Activated B cell treated with CpG ODN at 0.5 μM for 24 hours (primary cell): ENCODE results near the gene LGR6. TPM values are rescaled to one million over a fixed set of nuclear protein-coding genes. Genes with fewer than 3 reads are reported as not detected.

ENCODE experiments used
- ATAC-seq: fragments of 200-7000 bp; cut with Tn5 transposase; one replicate; pipeline ENCODE4 v1.10.0; 2021; ENCODE audit warnings: low read depth, mild to moderate bottlenecking, moderate library complexity
- CTCF ChIA-PET: fragments of 350-600 bp; sonication (Branson Sonifier 250); formaldehyde crosslinking; loops from one replicate; lab custom pipeline; 2021; ENCODE audit warnings: antibody characterized with exemption; lab: Charles Lee
- POLR2A ChIA-PET: fragments of 350-600 bp; sonication (Branson Sonifier 250); formaldehyde crosslinking; loops from one replicate; lab custom pipeline; 2021; ENCODE audit warnings: antibody characterized with exemption; lab: Charles Lee
- DNase-seq: peaks from one replicate; pipeline ENCODE4 v3.0.0; 2022
- H3K27ac Mint-ChIP-seq: one replicate; pipeline ENCODE4 v1.8.0; 2020; ENCODE audit warnings: mixed read lengths
- H3K27me3 Mint-ChIP-seq: one replicate; pipeline ENCODE4 v1.8.0; 2021; ENCODE audit warnings: mixed read lengths
- H3K36me3 Mint-ChIP-seq: one replicate; pipeline ENCODE4 v1.8.0; 2021; ENCODE audit warnings: low read depth, mixed read lengths
- H3K4me1 Mint-ChIP-seq: one replicate; pipeline ENCODE4 v1.8.0; 2021; ENCODE audit warnings: mixed read lengths
- H3K4me3 Mint-ChIP-seq: one replicate; pipeline ENCODE4 v1.8.0; 2020; ENCODE audit warnings: mild to moderate bottlenecking, mixed read lengths
- H3K9me3 Mint-ChIP-seq: one replicate; pipeline ENCODE4 v1.8.0; 2020; ENCODE audit warnings: mixed read lengths
- intact Hi-C: fragments of 100-400 bp; cut with micrococcal nuclease; formaldehyde crosslinking; loops from one replicate; pipeline ENCODE4 v1.15.1; 2024
- total RNA-seq: library from RNA; stranded (reverse); gene quantifications from 2 replicates; pipeline ENCODE4 v1.2.3, GENCODE V29; 2022
- TF ChIP-seq, protein P1 (sequence below): fragments of 200-600 bp; IDR thresholded peaks from one replicate; pipeline ENCODE4 v1.8.0; 2022; ENCODE audit warnings: antibody characterized with exemption, mild to moderate bottlenecking

Gene LGR6
- total RNA-seq, 1 donor from 2014 or later, result not detected

DNA sequence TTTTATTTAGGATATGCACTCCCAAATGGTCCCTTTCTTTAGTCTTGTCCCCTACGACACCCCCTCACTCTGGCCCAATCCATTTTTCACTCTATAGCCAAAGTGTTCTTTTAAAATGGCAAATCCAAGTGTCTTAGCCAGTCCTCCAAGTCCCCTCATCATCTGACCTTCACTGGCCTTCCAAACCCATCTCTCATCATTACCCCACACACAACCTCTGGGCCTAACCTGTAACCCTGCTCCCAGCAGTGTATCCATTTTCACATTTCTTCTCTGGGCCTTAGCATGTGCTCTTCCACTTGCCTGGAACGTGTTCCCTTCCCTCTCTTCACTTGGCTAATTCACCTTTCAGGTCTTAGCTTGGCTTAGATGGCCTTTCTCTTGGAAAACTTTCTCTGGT lies 42.6 kb upstream of the LGR6 start:
- Mint-ChIP-seq H3K36me3 (peaks cover 60% of the 10 kb centered on the region), H3K27ac (no peak overlapping the region), H3K4me3 (no peak overlapping the region), H3K4me1 (peaks cover 21% of the 10 kb centered on the region), H3K27me3 (no peaks in the 10 kb centered on the region), H3K9me3 (no peaks in the 10 kb centered on the region)
- ATAC-seq (no peak), DNase-seq (no peak)
- ChIA-PET CTCF (interaction anchor here (1.6 kb wide), 1 partner anchor 10 kb away, joined by 4 read pairs; the partner anchor contains the start of gene PTPN7), POLR2A (interaction anchor here (0.6 kb wide), 1 partner anchor 382 kb away, joined by 4 read pairs; no protein-coding TSS in a partner anchor)
- intact Hi-C loops, result no loop called here
- TF ChIP-seq, protein P1, sequence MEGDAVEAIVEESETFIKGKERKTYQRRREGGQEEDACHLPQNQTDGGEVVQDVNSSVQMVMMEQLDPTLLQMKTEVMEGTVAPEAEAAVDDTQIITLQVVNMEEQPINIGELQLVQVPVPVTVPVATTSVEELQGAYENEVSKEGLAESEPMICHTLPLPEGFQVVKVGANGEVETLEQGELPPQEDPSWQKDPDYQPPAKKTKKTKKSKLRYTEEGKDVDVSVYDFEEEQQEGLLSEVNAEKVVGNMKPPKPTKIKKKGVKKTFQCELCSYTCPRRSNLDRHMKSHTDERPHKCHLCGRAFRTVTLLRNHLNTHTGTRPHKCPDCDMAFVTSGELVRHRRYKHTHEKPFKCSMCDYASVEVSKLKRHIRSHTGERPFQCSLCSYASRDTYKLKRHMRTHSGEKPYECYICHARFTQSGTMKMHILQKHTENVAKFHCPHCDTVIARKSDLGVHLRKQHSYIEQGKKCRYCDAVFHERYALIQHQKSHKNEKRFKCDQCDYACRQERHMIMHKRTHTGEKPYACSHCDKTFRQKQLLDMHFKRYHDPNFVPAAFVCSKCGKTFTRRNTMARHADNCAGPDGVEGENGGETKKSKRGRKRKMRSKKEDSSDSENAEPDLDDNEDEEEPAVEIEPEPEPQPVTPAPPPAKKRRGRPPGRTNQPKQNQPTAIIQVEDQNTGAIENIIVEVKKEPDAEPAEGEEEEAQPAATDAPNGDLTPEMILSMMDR, result no peak

DNA sequence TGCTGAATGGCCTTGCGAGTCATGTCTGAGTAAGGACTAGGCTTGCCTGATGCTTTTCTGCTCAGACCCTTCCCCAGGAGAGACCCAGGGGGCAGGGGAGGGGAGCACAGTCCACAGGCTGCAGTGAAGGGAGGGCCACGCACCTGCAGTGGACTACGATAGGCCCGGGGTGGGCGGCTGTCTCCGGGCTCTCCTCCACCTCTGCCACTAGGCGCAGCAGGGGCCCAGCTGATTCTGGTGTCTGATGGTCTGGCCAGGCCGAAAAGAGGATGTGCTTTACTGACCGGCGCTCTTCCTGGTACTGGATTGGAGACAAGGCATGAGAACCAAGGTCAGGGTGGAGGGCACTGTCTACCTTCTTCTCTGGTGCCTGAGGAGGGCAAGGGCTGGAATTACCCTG lies 41.2 kb upstream of the LGR6 start:
- POLR2A ChIA-PET, result no interaction called here
- Mint-ChIP-seq H3K27me3 (no peaks in the 10 kb centered on the region), H3K27ac (no peak overlapping the region)

DNA sequence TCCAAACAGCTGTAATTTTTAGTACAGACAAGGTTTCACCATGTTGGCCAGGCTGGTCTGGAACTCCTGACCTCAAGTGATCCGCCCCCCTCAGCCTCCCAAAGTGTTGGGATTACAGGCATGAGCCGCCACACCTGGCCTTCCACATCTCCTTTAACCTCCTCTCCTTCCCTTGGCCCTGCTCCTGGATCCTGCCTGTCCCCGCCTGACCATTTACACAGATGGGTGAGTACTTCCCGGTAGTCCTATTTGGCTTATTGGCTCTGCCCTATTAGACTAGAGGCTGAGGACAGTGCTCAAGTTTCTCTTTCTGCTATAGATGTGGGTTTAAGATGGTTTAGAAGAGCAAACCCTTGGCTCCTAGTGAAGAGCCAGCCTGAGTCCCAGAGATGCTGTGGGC lies 40.3 kb upstream of the LGR6 start:
- Mint-ChIP-seq H3K36me3 (peaks cover 65% of the 10 kb centered on the region), H3K27me3 (no peaks in the 10 kb centered on the region), H3K4me1 (peaks cover 21% of the 10 kb centered on the region), H3K27ac (no peak overlapping the region), H3K4me3 (no peak overlapping the region), H3K9me3 (no peaks in the 10 kb centered on the region)
- no peak for DNase-seq
- CTCF ChIA-PET, result interaction anchor here (1.5 kb wide), 1 partner anchor 21 kb away, joined by 3 read pairs; no protein-coding TSS in a partner anchor
- POLR2A ChIA-PET, result no interaction called here
- TF ChIP-seq, protein P1, result no peak
- ATAC-seq, result no peak
- intact Hi-C loops, result no loop called here

More for the DNA sequence above, 41.2 kb upstream of the LGR6 start:
- DNase-seq, result no peak
- Mint-ChIP-seq H3K9me3 (no peaks in the 10 kb centered on the region), H3K4me3 (no peak overlapping the region), H3K36me3 (peaks cover 67% of the 10 kb centered on the region), H3K4me1 (peaks cover 13% of the 10 kb centered on the region)
- CTCF ChIA-PET, result no interaction called here
- TF ChIP-seq, protein P1, result no peak
- no peak for ATAC-seq
- intact Hi-C loops, result no loop called here

DNA sequence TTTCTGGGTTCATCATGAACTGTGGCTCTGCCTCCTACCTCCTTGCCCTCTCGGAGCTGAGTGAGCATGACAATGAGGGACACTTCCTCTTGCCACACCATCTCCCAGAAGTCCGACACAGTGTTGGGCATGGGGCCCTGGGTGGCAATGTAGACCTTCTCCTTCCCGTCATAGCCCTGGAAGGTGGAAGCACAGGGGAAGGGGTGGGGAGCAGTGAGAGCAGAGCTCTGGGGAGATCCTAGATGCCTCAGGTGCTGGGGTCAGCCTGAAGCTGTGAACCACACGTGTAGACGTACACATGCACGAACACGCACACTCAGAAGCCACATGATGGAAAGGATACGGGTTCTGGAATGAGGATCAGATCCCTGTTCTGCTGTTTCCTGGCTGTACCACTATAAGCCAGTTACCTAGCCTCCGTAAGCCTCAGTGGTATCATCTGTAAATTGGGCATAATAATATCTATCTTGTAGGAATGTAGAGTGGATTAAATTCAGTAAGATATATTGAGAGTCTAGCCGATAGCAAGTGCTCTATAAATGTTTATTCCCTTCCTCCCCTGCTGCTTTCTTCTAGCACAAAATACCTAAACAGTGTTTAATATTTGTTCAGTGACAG lies 39.3 kb upstream of the LGR6 start:
- no peak for ATAC-seq
- ChIA-PET CTCF (interaction anchor here (0.9 to 3.1 kb wide), 21 partner anchors 9 to 195 kb away, joined by 3 to 29 read pairs (median 4); partner anchors contain the start of gene LGR6), POLR2A (interaction anchor here (0.6 to 1.1 kb wide), 2 partner anchors 11 to 42 kb away, joined by 3 to 6 read pairs; no protein-coding TSS in a partner anchor)
- Mint-ChIP-seq H3K36me3 (peaks cover 59% of the 10 kb centered on the region), H3K27me3 (no peaks in the 10 kb centered on the region), H3K4me1 (peaks cover 31% of the 10 kb centered on the region), H3K9me3 (no peaks in the 10 kb centered on the region), H3K4me3 (no peak overlapping the region), H3K27ac (no peak overlapping the region)
- TF ChIP-seq, protein P1, result no peak
- intact Hi-C loops, result no loop called here
- DNase-seq, result no peak

DNA sequence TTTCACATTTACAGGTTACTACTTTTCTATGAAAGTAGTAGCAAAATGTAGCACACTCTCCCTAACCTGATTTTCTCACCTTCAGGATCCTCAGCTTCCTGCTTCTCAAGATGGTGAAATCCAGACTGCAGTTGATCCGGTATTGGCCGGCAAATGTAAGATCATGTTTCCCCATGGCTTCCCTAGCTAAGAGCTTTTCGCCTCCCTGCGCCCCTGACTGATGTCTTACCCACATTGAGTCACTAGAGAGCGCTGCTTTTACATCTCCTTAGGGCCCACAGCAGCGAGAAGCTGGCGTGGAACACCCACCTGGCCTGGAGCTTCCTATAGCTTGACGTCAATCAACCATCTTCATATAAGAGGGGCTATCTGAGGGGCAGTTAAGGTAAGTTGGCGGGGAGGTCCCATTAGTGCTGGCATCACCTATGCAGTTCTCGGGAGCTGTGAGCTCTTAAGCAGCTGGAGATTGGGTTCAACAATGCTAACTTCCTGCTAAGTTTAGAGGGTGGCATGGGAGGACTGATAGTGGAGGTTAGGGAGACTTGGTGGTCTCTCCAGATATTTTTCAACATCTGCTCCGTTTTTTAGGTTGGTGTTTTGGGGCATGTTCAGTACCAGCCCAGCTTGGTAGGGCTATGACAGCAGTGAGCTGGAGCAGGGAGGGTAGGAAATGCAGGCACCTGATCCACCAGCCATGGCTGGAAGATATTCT lies 38.7 kb upstream of the LGR6 start:
- CTCF ChIA-PET, result interaction anchor here (0.6 to 3.1 kb wide), 22 partner anchors 9 to 194 kb away, joined by 3 to 29 read pairs (median 4); partner anchors contain the start of gene LGR6
- intact Hi-C loops, result loop anchor here (1.0 kb wide), 1 partner anchor 160 kb away; no protein-coding TSS in a partner anchor
- Mint-ChIP-seq H3K27me3 (no peaks in the 10 kb centered on the region), H3K4me3 (no peak overlapping the region), H3K9me3 (no peaks in the 10 kb centered on the region), H3K27ac (no peak overlapping the region), H3K4me1 (peaks cover 37% of the 10 kb centered on the region), H3K36me3 (peaks cover 57% of the 10 kb centered on the region)
- ATAC-seq (peak; percentile 73), DNase-seq (no peak)
- POLR2A ChIA-PET, result interaction anchor here (0.7 to 1.1 kb wide), 2 partner anchors 8 to 12 kb away, joined by 3 to 6 read pairs; no protein-coding TSS in a partner anchor
- TF ChIP-seq, protein P1, result no peak
